GM21390 (cell line): ENCODE data around the gene CACNA1D.
"Not testable (repeated sequence)": the region's sequence is repeated elsewhere in the genome, so short reads cannot be mapped to it uniquely, and the experiment has no call there.

Experiments
- ATAC-seq: cut with Tn5 transposase; IDR thresholded peaks from one replicate; pipeline ENCODE4 v1.9.1; 2021; ENCODE audit not compliant: unreplicated experiment

The CACNA1D gene

GRCh38 chr3:53612508-53612907, 118.1 kb downstream of the CACNA1D start:
- no peak for ATAC-seq

GRCh38 chr3:53613125-53613524, 118.7 kb downstream of the CACNA1D start:
- no peak for ATAC-seq

- no peak for ATAC-seq
These were observed 119.9 kb downstream of the CACNA1D start for GRCh38 chr3:53614307-53614706.

- ATAC-seq: no peak
These were observed 121.9 kb downstream of the CACNA1D start for GRCh38 chr3:53616321-53616720.

- no peak for ATAC-seq
These were observed 122.8 kb downstream of the CACNA1D start for GRCh38 chr3:53616971-53617892.

- ATAC-seq: no peak
These were observed 123.6 kb downstream of the CACNA1D start for GRCh38 chr3:53617893-53618523.

GRCh38 chr3:53618524-53618906, 124.1 kb downstream of the CACNA1D start:
- no peak for ATAC-seq

GRCh38 chr3:53618936-53619335, 124.5 kb downstream of the CACNA1D start:
- no peak for ATAC-seq

GRCh38 chr3:53624061-53624857, 129.8 kb downstream of the CACNA1D start:
- ATAC-seq: no peak

- no peak for ATAC-seq
These were observed 132.5 kb downstream of the CACNA1D start for GRCh38 chr3:53626876-53627275.

GRCh38 chr3:53628536-53629401, 134.4 kb downstream of the CACNA1D start:
- ATAC-seq: no peak

GRCh38 chr3:53629402-53629723, 135.0 kb downstream of the CACNA1D start:
- no peak for ATAC-seq

- ATAC-seq: no peak
These were observed 136.1 kb downstream of the CACNA1D start for GRCh38 chr3:53630547-53630946.

- no peak for ATAC-seq
These were observed 138.9 kb downstream of the CACNA1D start for GRCh38 chr3:53633197-53633787.

GRCh38 chr3:53635041-53635440, 140.6 kb downstream of the CACNA1D start:
- no peak for ATAC-seq

GRCh38 chr3:53638806-53639205, 144.4 kb downstream of the CACNA1D start:
- not testable (repeated sequence) for ATAC-seq

GRCh38 chr3:53641397-53641796, 147.0 kb downstream of the CACNA1D start:
- no peak for ATAC-seq

- ATAC-seq: no peak
These were observed 147.8 kb downstream of the CACNA1D start for GRCh38 chr3:53642211-53642610.

- ATAC-seq: no peak
These were observed 149.3 kb downstream of the CACNA1D start for GRCh38 chr3:53643757-53644156.

GRCh38 chr3:53645754-53646153, 151.3 kb downstream of the CACNA1D start:
- no peak for ATAC-seq
